Left lung (tissue), 10 donors: Measurements from ENCODE around the gene GPR153. TPM values are rescaled to one million over a fixed set of nuclear protein-coding genes. Genes with fewer than 3 reads are reported as not detected.

ENCODE experiments used
- ATAC-seq: fragments of 200-7000 bp; cut with Tn5 transposase; one replicate; pipeline ENCODE4 v1.9.1; 2020; ENCODE audit warnings: moderate library complexity
- DNase-seq, 4 donors: peaks; one replicate each; pipeline ENCODE4 v3.0.0-alpha.2; 2013 to 2020
- H3K27ac ChIP-seq, 2 donors: fragments of 200-600 bp; sonication (generic) in 1 of 2; one replicate each; pipeline versions ENCODE4 v1.5.0 to v1.8.0; 2020 to 2021
- H3K27me3 ChIP-seq, 2 donors: fragments of 200-600 bp; sonication (generic) in 1 of 2; one replicate each; pipeline versions ENCODE4 v1.5.0 to v1.8.0; 2020 to 2021
- H3K36me3 ChIP-seq, 2 donors: fragments of 200-600 bp; sonication (generic) in 1 of 2; one replicate each; pipeline versions ENCODE4 v1.5.0 to v1.8.0; 2020 to 2021
- H3K4me1 ChIP-seq, 2 donors: fragments of 200-600 bp; one replicate each; pipeline ENCODE4 v1.8.0; 2021
- H3K4me3 ChIP-seq, 2 donors: fragments of 200-600 bp; sonication (generic) in 1 of 2; one replicate each; pipeline versions ENCODE4 v1.5.0 to v1.8.0; 2020 to 2021; ENCODE audit warnings: mild to moderate bottlenecking in 1 of 2
- H3K9me3 ChIP-seq, 2 donors: fragments of 200-600 bp; sonication (generic) in 1 of 2; one replicate each; pipeline versions ENCODE4 v1.5.0 to v1.8.0; 2020 to 2021
- CTCF ChIP-seq, 2 donors: fragments of 200-600 bp; sonication (generic) in 1 of 2; IDR thresholded peaks; one replicate each; pipeline versions ENCODE4 v1.5.0 to v1.8.0; 2021; ENCODE audit warnings: antibody characterized with exemption in 2 of 2
- intact Hi-C, 2 donors: fragments of 100-400 bp; cut with DNase I; formaldehyde crosslinking; loops; one replicate each; pipeline versions ENCODE4 v1.11.2 to v1.14.2; 2022
- polyA plus RNA-seq, 6 donors: library from polyadenylated mRNA; unstranded; fragments of 120-200 nt; gene quantifications; one replicate each; pipeline ENCODE4 v1.2.1, GENCODE V29; 2013; ENCODE audit not compliant: insufficient read length in 6 of 6
- total RNA-seq, 2 donors: library from RNA; stranded (reverse); fragmentation: NEBNext Ultra II Directional; extraction: Animal tissue kit (Norgen Biotek cat#: 25700); gene quantifications; one replicate each; pipeline ENCODE4 v1.2.1, GENCODE V29; 2021
- donor health status: DM: no; HTN: yes; CAD: no.
- donor health status: DM: no; HTN: no; CAD: no.

GPR153 gene
- total and polyA plus RNA-seq, 8 donors = 13.8 to 31.6 (median 18.0) TPM

DNA sequence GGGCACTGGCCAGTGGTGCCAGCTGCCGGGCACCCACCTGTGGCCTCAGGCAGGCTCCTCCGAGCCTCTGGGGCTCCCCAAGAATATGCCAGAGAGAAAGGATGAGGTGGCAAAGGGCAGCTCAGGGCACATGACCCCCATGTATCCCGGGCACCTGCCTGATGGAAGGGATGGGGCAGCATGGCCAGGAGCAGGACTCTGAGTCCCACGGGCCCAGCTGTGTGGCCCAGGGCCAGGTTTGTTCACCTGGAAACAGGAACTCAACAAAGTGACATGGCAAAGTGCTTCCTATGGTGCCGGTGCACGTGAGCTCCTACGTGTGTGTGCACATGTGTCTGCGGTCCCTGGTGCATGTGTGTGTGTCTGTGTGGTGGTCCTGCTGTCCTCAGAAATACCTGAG is 9.5 kb upstream of the GPR153 start:
- H3K9me3 ChIP-seq = no peaks in the 10 kb centered on the region
- H3K4me3 ChIP-seq = no peak overlapping the region
- no peaks in the 10 kb centered on the region for H3K36me3 ChIP-seq
- TF ChIP-seq CTCF (IDR thresholded peaks at IDR 0.05) = no peak
- no peak overlapping the region for H3K27ac ChIP-seq
- DNase-seq (no peak), ATAC-seq (no peak)
- intact Hi-C loops = no loop called here
- H3K27me3 ChIP-seq = no peaks in the 10 kb centered on the region
- no peaks in the 10 kb centered on the region for H3K4me1 ChIP-seq

GRCh38 chr1:6269720-6270400 is 9.0 kb upstream of the GPR153 start:
- DNase-seq = peak in 1 of 4 donors; percentile 68

GRCh38 chr1:6269296-6269695 is 8.4 kb upstream of the GPR153 start:
- no peak for TF ChIP-seq CTCF (IDR thresholded peaks at IDR 0.05)
- no peaks in the 10 kb centered on the region for H3K4me1 ChIP-seq
- DNase-seq (no peak), ATAC-seq (no peak)
- no peaks in the 10 kb centered on the region for H3K36me3 ChIP-seq
- intact Hi-C loops = no loop called here
- no peaks in the 10 kb centered on the region for H3K9me3 ChIP-seq
- no peaks in the 10 kb centered on the region for H3K27me3 ChIP-seq
- H3K4me3 ChIP-seq = no peak overlapping the region
- no peak overlapping the region for H3K27ac ChIP-seq

More at GRCh38 chr1:6269720-6270400, 9.0 kb upstream of the GPR153 start:
- ATAC-seq = no peak
- no peak overlapping the region for H3K27ac ChIP-seq
- intact Hi-C loops = no loop called here
- no peaks in the 10 kb centered on the region for H3K27me3 ChIP-seq
- no peaks in the 10 kb centered on the region for H3K9me3 ChIP-seq
- no peak for TF ChIP-seq CTCF (IDR thresholded peaks at IDR 0.05)
- H3K4me1 ChIP-seq = no peaks in the 10 kb centered on the region
- no peak overlapping the region for H3K4me3 ChIP-seq
- H3K36me3 ChIP-seq = no peaks in the 10 kb centered on the region

- DNase-seq (no peak), ATAC-seq (no peak)
- no peak for TF ChIP-seq CTCF (IDR thresholded peaks at IDR 0.05)
- H3K4me1 ChIP-seq = peaks cover 0 to 4% of the 10 kb centered on the region in 2 donors
- H3K27ac ChIP-seq = no peak overlapping the region
- no peaks in the 10 kb centered on the region for H3K36me3 ChIP-seq
- H3K9me3 ChIP-seq = no peaks in the 10 kb centered on the region
- H3K27me3 ChIP-seq = peaks cover 0 to under 1% of the 10 kb centered on the region in 2 donors
- H3K4me3 ChIP-seq = no peak overlapping the region
- intact Hi-C loops = no loop called here
Measured at GRCh38 chr1:6268415-6268814, 7.5 kb upstream of the GPR153 start.

- TF ChIP-seq CTCF (IDR thresholded peaks at IDR 0.05) = no peak
- no peak for DNase-seq
- H3K27ac ChIP-seq = no peak overlapping the region
- no peak overlapping the region for H3K4me3 ChIP-seq
- H3K27me3 ChIP-seq = peaks cover 0 to 7% of the 10 kb centered on the region in 2 donors
- ATAC-seq = no peak
- no peaks in the 10 kb centered on the region for H3K9me3 ChIP-seq
- intact Hi-C loops = no loop called here
- H3K36me3 ChIP-seq = no peaks in the 10 kb centered on the region
- H3K4me1 ChIP-seq = peaks cover 0 to 6% of the 10 kb centered on the region in 2 donors
Measured at GRCh38 chr1:6267686-6268322, 6.9 kb upstream of the GPR153 start.
